Activated CD8-positive, alpha-beta memory T cell treated with anti-CD3 and anti-CD28 coated beads, Interleukin-2, amount 50 U/mL, for 4 hours (primary cell): ENCODE data around the gene TMEM9B.
"Not testable (repeated sequence)": the region's sequence is repeated elsewhere in the genome, so short reads cannot be mapped to it uniquely, and the experiment has no call there.

Experiments used
- DNase-seq: peaks from one replicate; pipeline ENCODE4 v3.0.0-alpha.2; 2020

The TMEM9B gene

GRCh38 chr11:8964324-8965320 lies at the start of gene TMEM9B:
Gene TMEM9B (minus strand): TSS chr11:8964442. CDS start chr11:8964313, 129 bp downstream.
- peak; percentile 77 for DNase-seq

- DNase-seq = no peak
These were observed 49.1 kb upstream of the TMEM9B start for GRCh38 chr11:9013373-9013772.

GRCh38 chr11:9009538-9009937 lies 45.3 kb upstream of the TMEM9B start:
- DNase-seq = not testable (repeated sequence)

GRCh38 chr11:9008661-9009060 lies 44.4 kb upstream of the TMEM9B start:
- no peak for DNase-seq

- DNase-seq = no peak
These were observed 43.8 kb upstream of the TMEM9B start for GRCh38 chr11:9008011-9008550.

GRCh38 chr11:9005087-9005486 lies 40.8 kb upstream of the TMEM9B start:
- DNase-seq = no peak

- DNase-seq = peak; percentile 31
These were observed 40.1 kb upstream of the TMEM9B start for GRCh38 chr11:9004183-9004926.

- peak; percentile 77 for DNase-seq
These were observed 39.4 kb upstream of the TMEM9B start, which contains the start of gene NRIP3 for GRCh38 chr11:9003573-9004182. Gene NRIP3 (minus strand): TSS chr11:9004001. CDS start chr11:9003935, 66 bp downstream.

GRCh38 chr11:9002920-9003572 lies 38.8 kb upstream of the TMEM9B start:
- peak; percentile 23 for DNase-seq

- DNase-seq = peak; percentile 18
These were observed 37.5 kb upstream of the TMEM9B start for GRCh38 chr11:9001736-9002135.

- no peak for DNase-seq
These were observed 33.8 kb upstream of the TMEM9B start for GRCh38 chr11:8998017-8998416.

GRCh38 chr11:8997451-8997850 lies 33.2 kb upstream of the TMEM9B start:
- no peak for DNase-seq

- no peak for DNase-seq
These were observed 25.2 kb upstream of the TMEM9B start for GRCh38 chr11:8989453-8989852.

GRCh38 chr11:8988329-8989234 lies 24.3 kb upstream of the TMEM9B start:
- DNase-seq = no peak

- DNase-seq = no peak
These were observed 23.2 kb upstream of the TMEM9B start for GRCh38 chr11:8987446-8987845.

GRCh38 chr11:8986772-8987171 lies 22.5 kb upstream of the TMEM9B start:
- DNase-seq = not testable (repeated sequence)

GRCh38 chr11:8985462-8985861 lies 21.2 kb upstream of the TMEM9B start:
- no peak for DNase-seq

GRCh38 chr11:8983552-8983951 lies 19.3 kb upstream of the TMEM9B start:
- no peak for DNase-seq

GRCh38 chr11:8980485-8980884 lies 16.2 kb upstream of the TMEM9B start:
- DNase-seq = no peak

- not testable (repeated sequence) for DNase-seq
These were observed 15.1 kb upstream of the TMEM9B start for GRCh38 chr11:8979365-8979764.

- no peak for DNase-seq
These were observed 8.9 kb upstream of the TMEM9B start for GRCh38 chr11:8973121-8973520.
